ENCODE measurements around the gene C6orf120. TPM values are rescaled to one million over a fixed set of nuclear protein-coding genes. Genes with fewer than 3 reads are reported as not detected.

The C6orf120 gene
- total RNA-seq, 1 donor from 2014 or later, result 29.7 TPM

DNA sequence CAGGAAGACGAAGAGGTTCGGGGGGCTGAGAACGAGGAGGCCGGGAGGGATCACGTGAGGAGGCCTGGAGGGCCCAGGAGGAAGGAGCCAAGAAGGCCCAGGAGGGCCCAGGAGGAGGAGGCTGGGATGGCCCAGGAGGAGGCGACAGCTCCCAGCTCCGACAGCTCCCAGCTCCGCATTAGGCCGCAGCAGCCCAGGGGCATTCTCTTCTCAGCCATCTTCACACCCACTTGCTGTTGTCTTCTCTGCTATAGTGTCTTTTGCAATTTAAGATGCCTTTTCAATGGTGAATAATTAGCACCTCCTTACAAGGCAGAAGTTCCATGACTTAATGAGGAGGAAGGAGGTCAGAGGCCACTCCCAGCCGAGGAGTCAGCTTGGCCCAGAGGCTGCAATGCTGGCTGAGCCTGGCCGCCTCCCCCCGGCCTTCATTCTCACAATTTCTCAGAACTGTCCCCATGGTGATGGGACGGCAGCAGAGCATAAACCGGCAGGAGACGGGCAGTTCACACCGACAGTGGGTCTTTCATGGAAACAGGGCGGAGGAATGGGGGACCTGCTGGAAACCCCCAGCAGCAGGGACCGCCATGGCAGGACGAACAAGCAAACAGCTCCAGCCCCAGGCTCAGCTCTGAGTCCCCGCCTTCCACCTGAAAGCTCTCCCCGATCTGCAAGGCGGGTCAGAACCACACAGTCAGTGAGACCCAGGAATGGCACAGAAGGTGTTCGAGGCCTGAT lies 45.2 kb upstream of the C6orf120 start:
- Mint-ChIP-seq H3K27ac (ENCODE audit: unreplicated experiment) (no peak overlapping the region), H3K36me3 (ENCODE audit: unreplicated experiment) (peaks cover 17% of the 10 kb centered on the region), H3K4me1 (ENCODE audit: low read depth, unreplicated experiment) (peaks cover 5% of the 10 kb centered on the region), H3K27me3 (ENCODE audit: unreplicated experiment) (peaks cover 10% of the 10 kb centered on the region), H3K4me3 (ENCODE audit: unreplicated experiment) (no peak overlapping the region), H3K9me3 (ENCODE audit: unreplicated experiment) (peaks cover 3% of the 10 kb centered on the region)
- TF ChIP-seq, protein P1, sequence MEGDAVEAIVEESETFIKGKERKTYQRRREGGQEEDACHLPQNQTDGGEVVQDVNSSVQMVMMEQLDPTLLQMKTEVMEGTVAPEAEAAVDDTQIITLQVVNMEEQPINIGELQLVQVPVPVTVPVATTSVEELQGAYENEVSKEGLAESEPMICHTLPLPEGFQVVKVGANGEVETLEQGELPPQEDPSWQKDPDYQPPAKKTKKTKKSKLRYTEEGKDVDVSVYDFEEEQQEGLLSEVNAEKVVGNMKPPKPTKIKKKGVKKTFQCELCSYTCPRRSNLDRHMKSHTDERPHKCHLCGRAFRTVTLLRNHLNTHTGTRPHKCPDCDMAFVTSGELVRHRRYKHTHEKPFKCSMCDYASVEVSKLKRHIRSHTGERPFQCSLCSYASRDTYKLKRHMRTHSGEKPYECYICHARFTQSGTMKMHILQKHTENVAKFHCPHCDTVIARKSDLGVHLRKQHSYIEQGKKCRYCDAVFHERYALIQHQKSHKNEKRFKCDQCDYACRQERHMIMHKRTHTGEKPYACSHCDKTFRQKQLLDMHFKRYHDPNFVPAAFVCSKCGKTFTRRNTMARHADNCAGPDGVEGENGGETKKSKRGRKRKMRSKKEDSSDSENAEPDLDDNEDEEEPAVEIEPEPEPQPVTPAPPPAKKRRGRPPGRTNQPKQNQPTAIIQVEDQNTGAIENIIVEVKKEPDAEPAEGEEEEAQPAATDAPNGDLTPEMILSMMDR (IDR thresholded peaks at IDR 0.05; ENCODE audit: partially characterized antibody, unreplicated experiment), result no peak
- no peak for DNase-seq

DNA sequence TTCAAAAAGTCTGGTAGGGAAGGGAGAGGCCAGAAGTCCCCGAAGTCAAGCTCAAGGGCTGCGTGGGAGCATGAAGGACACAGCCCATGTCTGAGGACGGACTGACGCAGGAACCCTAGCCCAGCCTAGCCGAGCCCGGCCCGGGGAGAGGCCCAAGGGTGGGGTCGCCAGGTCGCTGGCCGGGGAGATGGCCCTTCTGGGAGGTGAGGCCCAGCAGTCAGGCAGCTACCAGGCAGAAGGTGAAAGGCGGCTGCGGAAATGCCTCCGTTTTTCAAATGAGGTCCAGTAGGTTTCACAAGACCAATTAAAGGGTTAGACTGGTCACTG lies 44.7 kb upstream of the C6orf120 start:
- H3K27me3 Mint-ChIP-seq (ENCODE audit: unreplicated experiment), result peaks cover 8% of the 10 kb centered on the region
- H3K9me3 Mint-ChIP-seq (ENCODE audit: unreplicated experiment), result peaks cover 3% of the 10 kb centered on the region
- TF ChIP-seq, protein P1 (IDR thresholded peaks at IDR 0.05; ENCODE audit: partially characterized antibody, unreplicated experiment), result no peak
- no peak overlapping the region for H3K27ac Mint-ChIP-seq (ENCODE audit: unreplicated experiment)
- H3K4me3 Mint-ChIP-seq (ENCODE audit: unreplicated experiment), result no peak overlapping the region
- H3K36me3 Mint-ChIP-seq (ENCODE audit: unreplicated experiment), result peaks cover 17% of the 10 kb centered on the region
- H3K4me1 Mint-ChIP-seq (ENCODE audit: low read depth, unreplicated experiment), result peaks cover 5% of the 10 kb centered on the region
- no peak for DNase-seq

DNA sequence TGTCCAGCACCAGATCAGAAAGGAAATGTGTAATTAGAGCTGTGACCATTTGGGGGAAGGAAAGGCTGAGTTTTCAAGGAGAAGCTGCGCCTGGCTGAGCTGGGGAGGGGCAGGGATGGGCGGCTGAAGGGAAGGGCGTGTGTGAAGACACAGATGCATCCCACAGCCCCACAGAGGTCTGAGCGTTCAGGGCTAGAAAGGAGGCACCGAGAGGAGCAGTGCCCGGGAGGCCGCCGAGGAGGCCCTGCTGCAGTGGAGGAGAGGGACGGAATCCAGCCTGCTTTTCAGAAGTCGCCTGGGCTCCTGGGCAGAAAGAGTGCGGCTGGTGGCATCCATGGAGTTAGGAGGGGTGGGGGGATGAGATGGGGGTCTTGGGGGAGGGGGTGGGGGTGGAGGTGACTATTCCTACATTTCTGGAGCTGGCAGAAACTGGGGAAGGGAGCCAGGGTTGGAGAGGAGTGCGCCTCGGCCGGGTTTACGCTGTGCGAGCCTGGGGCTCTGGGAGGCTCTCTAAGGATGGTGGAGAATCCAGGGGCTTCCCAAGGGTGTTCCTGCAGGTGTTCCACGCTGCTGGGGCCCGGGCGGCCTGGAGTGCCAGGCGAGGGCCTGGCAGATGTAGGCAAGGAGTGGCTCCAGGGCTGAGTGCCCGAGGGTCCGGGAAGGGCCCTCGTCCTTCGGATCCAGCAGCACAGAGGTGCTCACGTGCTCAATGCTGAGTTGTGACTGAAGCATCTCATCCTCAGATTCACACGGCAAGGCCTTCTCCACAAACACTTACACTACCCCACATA lies 41.9 kb upstream of the C6orf120 start:
- H3K36me3 Mint-ChIP-seq (ENCODE audit: unreplicated experiment), result peaks cover 21% of the 10 kb centered on the region
- DNase-seq, result no peak
- peaks cover 5% of the 10 kb centered on the region for H3K4me1 Mint-ChIP-seq (ENCODE audit: low read depth, unreplicated experiment)
- H3K27me3 Mint-ChIP-seq (ENCODE audit: unreplicated experiment), result peaks cover 4% of the 10 kb centered on the region
- no peak overlapping the region for H3K4me3 Mint-ChIP-seq (ENCODE audit: unreplicated experiment)
- H3K27ac Mint-ChIP-seq (ENCODE audit: unreplicated experiment), result no peak overlapping the region
- peaks cover 1% of the 10 kb centered on the region for H3K9me3 Mint-ChIP-seq (ENCODE audit: unreplicated experiment)
- TF ChIP-seq, protein P1 (IDR thresholded peaks at IDR 0.05; ENCODE audit: partially characterized antibody, unreplicated experiment), result no peak

DNA sequence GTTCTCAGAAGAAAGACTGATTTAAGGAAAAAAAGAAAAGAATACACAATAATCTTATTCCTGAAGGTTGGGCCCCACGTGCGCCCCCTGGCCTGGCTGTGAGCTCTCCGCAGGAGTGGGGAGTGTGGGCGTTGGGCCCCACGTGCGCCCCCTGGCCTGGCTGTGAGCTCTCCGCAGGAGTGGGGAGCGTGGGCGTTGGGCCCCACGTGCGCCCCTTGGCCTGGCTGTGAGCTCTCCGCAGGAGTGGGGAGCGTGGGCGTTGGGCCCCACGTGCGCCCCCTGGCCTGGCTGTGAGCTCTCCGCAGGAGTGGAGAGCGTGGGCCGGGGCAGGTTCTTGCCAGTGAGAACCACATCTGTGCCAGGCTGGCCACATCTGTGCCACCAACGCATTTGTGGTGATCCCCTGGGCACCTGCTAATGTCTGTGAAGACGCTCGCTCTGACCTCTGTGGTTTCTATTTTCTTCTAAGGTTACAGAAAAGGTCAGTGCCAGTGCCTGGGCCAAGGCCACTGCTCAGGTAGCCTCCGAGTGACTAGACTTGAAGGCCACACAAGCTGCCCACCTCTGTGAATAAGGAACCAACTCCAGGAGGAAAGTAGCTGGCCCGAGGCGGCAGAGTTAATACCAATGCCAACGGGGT lies 41.1 kb upstream of the C6orf120 start:
- Mint-ChIP-seq H3K27me3 (ENCODE audit: unreplicated experiment) (peaks cover 4% of the 10 kb centered on the region), H3K4me3 (ENCODE audit: unreplicated experiment) (no peak overlapping the region), H3K27ac (ENCODE audit: unreplicated experiment) (no peak overlapping the region), H3K36me3 (ENCODE audit: unreplicated experiment) (peaks cover 16% of the 10 kb centered on the region), H3K4me1 (ENCODE audit: low read depth, unreplicated experiment) (peaks cover 2% of the 10 kb centered on the region), H3K9me3 (ENCODE audit: unreplicated experiment) (peaks cover 1% of the 10 kb centered on the region)
- DNase-seq, result no peak
- TF ChIP-seq, protein P1 (IDR thresholded peaks at IDR 0.05; ENCODE audit: partially characterized antibody, unreplicated experiment), result no peak

All from glutamatergic neuron (in vitro differentiated cells).